ENCODE data around the gene INAFM1. TPM values are rescaled to one million over a fixed set of nuclear protein-coding genes. Genes with fewer than 3 reads are reported as not detected.

Gene INAFM1
- total RNA-seq, 1 donor from 2014 or later: 4.8 TPM

- Mint-ChIP-seq H3K27me3 (ENCODE audit: unreplicated experiment) (peaks cover 15% of the 10 kb centered on the region), H3K4me3 (ENCODE audit: unreplicated experiment) (peak overlapping the region; percentile 57), H3K9me3 (ENCODE audit: unreplicated experiment) (no peaks in the 10 kb centered on the region), H3K36me3 (ENCODE audit: low read depth, unreplicated experiment) (peaks cover 46% of the 10 kb centered on the region), H3K4me1 (ENCODE audit: unreplicated experiment) (no peaks in the 10 kb centered on the region), H3K27ac (ENCODE audit: unreplicated experiment) (peak overlapping the region; percentile 57)
- no peak for TF ChIP-seq CTCF (IDR thresholded peaks at IDR 0.05; ENCODE audit: unreplicated experiment)
- DNase-seq (ENCODE audit: low spot score): no peak
Measured at GRCh38 chr19:47264629-47265028, 10.1 kb upstream of the INAFM1 start.

GRCh38 chr19:47266401-47266941, 8.2 kb upstream of the INAFM1 start:
- Mint-ChIP-seq H3K4me1 (ENCODE audit: unreplicated experiment) (no peaks in the 10 kb centered on the region), H3K27me3 (ENCODE audit: unreplicated experiment) (peaks cover 7% of the 10 kb centered on the region), H3K4me3 (ENCODE audit: unreplicated experiment) (peak overlapping the region; percentile 37), H3K36me3 (ENCODE audit: low read depth, unreplicated experiment) (peaks cover 38% of the 10 kb centered on the region), H3K27ac (ENCODE audit: unreplicated experiment) (no peak overlapping the region), H3K9me3 (ENCODE audit: unreplicated experiment) (no peaks in the 10 kb centered on the region)
- no peak for TF ChIP-seq CTCF (IDR thresholded peaks at IDR 0.05; ENCODE audit: unreplicated experiment)
- no peak for DNase-seq (ENCODE audit: low spot score)

- no peak overlapping the region for H3K27ac Mint-ChIP-seq (ENCODE audit: unreplicated experiment)
- H3K4me1 Mint-ChIP-seq (ENCODE audit: unreplicated experiment): peaks cover 3% of the 10 kb centered on the region
- H3K36me3 Mint-ChIP-seq (ENCODE audit: low read depth, unreplicated experiment): peaks cover 40% of the 10 kb centered on the region
- peaks cover 9% of the 10 kb centered on the region for H3K27me3 Mint-ChIP-seq (ENCODE audit: unreplicated experiment)
- no peaks in the 10 kb centered on the region for H3K9me3 Mint-ChIP-seq (ENCODE audit: unreplicated experiment)
- TF ChIP-seq CTCF (IDR thresholded peaks at IDR 0.05; ENCODE audit: unreplicated experiment): no peak
- no peak for DNase-seq (ENCODE audit: low spot score)
- no peak overlapping the region for H3K4me3 Mint-ChIP-seq (ENCODE audit: unreplicated experiment)
Measured at GRCh38 chr19:47267350-47267759, 7.3 kb upstream of the INAFM1 start.

GRCh38 chr19:47268028-47268427, 6.7 kb upstream of the INAFM1 start:
- Mint-ChIP-seq H3K27me3 (ENCODE audit: unreplicated experiment) (peaks cover 12% of the 10 kb centered on the region), H3K36me3 (ENCODE audit: low read depth, unreplicated experiment) (peaks cover 41% of the 10 kb centered on the region), H3K27ac (ENCODE audit: unreplicated experiment) (no peak overlapping the region), H3K9me3 (ENCODE audit: unreplicated experiment) (no peaks in the 10 kb centered on the region), H3K4me1 (ENCODE audit: unreplicated experiment) (peaks cover 10% of the 10 kb centered on the region), H3K4me3 (ENCODE audit: unreplicated experiment) (peak overlapping the region; percentile 56)
- DNase-seq (ENCODE audit: low spot score): no peak
- no peak for TF ChIP-seq CTCF (IDR thresholded peaks at IDR 0.05; ENCODE audit: unreplicated experiment)

GRCh38 chr19:47269596-47269995, 5.1 kb upstream of the INAFM1 start:
- no peak for DNase-seq (ENCODE audit: low spot score)
- no peak overlapping the region for H3K27ac Mint-ChIP-seq (ENCODE audit: unreplicated experiment)
- H3K36me3 Mint-ChIP-seq (ENCODE audit: low read depth, unreplicated experiment): peaks cover 36% of the 10 kb centered on the region
- H3K9me3 Mint-ChIP-seq (ENCODE audit: unreplicated experiment): no peaks in the 10 kb centered on the region
- no peak for TF ChIP-seq CTCF (IDR thresholded peaks at IDR 0.05; ENCODE audit: unreplicated experiment)
- peak overlapping the region; percentile 65 for H3K4me3 Mint-ChIP-seq (ENCODE audit: unreplicated experiment)
- peaks cover 10% of the 10 kb centered on the region for H3K4me1 Mint-ChIP-seq (ENCODE audit: unreplicated experiment)
- peaks cover 14% of the 10 kb centered on the region for H3K27me3 Mint-ChIP-seq (ENCODE audit: unreplicated experiment)
